Nephron progenitor cell (in vitro differentiated cells): ENCODE measurements around the gene ACSF3.
A peak's percentile ranks its signal among the peaks of the same experiment; 100 is the strongest.
"Not testable (repeated sequence)": the region's sequence is repeated elsewhere in the genome, so short reads cannot be mapped to it uniquely, and the experiment has no call there.

Source experiments
- DNase-seq: peaks from one replicate; pipeline ENCODE4 v3.0.0; 2021
- H3K27ac Mint-ChIP-seq: 2 replicates; pipeline ENCODE4 v1.8.0; 2021; ENCODE audit warnings: mild to moderate bottlenecking, moderate library complexity, mixed read lengths
- H3K27me3 Mint-ChIP-seq: 2 replicates; pipeline ENCODE4 v1.8.0; 2021; ENCODE audit warnings: mild to moderate bottlenecking, low read depth, mixed read lengths; ENCODE audit not compliant: poor library complexity
- H3K36me3 Mint-ChIP-seq: 2 replicates; pipeline ENCODE4 v1.8.0; 2021; ENCODE audit warnings: low read depth, mixed read lengths
- H3K4me1 Mint-ChIP-seq: 2 replicates; pipeline ENCODE4 v1.8.0; 2021; ENCODE audit warnings: mixed read lengths
- H3K4me3 Mint-ChIP-seq: 2 replicates; pipeline ENCODE4 v1.8.0; 2021; ENCODE audit warnings: mild to moderate bottlenecking, moderate library complexity, mixed read lengths
- H3K9me3 Mint-ChIP-seq: 2 replicates; pipeline ENCODE4 v1.8.0; 2021; ENCODE audit warnings: mild to moderate bottlenecking, moderate library complexity, mixed read lengths
- CTCF ChIP-seq: fragments of 200-600 bp; sonication (generic); IDR thresholded peaks from 2 replicates; pipeline ENCODE4 v1.5.0; 2021; ENCODE audit warnings: antibody characterized with exemption

Gene ACSF3

GRCh38 chr16:89187770-89188392, 94.2 kb downstream of the ACSF3 start:
- Mint-ChIP-seq H3K36me3 (no peaks in the 10 kb centered on the region), H3K27ac (no peak overlapping the region), H3K4me1 (no peaks in the 10 kb centered on the region), H3K27me3 (peaks cover 59% of the 10 kb centered on the region), H3K9me3 (no peaks in the 10 kb centered on the region), H3K4me3 (no peak overlapping the region)
- peak; percentile 28 for DNase-seq
- no peak for TF ChIP-seq CTCF

- not testable (repeated sequence) for H3K4me3 Mint-ChIP-seq, H3K27ac Mint-ChIP-seq, H3K4me1 Mint-ChIP-seq, H3K36me3 Mint-ChIP-seq, H3K9me3 Mint-ChIP-seq, DNase-seq
- peaks cover 53% of the 10 kb centered on the region for H3K27me3 Mint-ChIP-seq
Measured at GRCh38 chr16:89188471-89189357, 95.1 kb downstream of the ACSF3 start.

GRCh38 chr16:89189358-89190025, 95.8 kb downstream of the ACSF3 start:
- Mint-ChIP-seq H3K27ac (no peak overlapping the region), H3K27me3 (peaks cover 52% of the 10 kb centered on the region)

GRCh38 chr16:89190150-89190958, 96.7 kb downstream of the ACSF3 start:
- Mint-ChIP-seq H3K27me3 (peaks cover 46% of the 10 kb centered on the region), H3K36me3 (no peaks in the 10 kb centered on the region), H3K4me1 (no peaks in the 10 kb centered on the region), H3K9me3 (no peaks in the 10 kb centered on the region), H3K27ac (peak overlapping the region; percentile 32), H3K4me3 (no peak overlapping the region)
- DNase-seq, result peak; percentile 16
- TF ChIP-seq CTCF, result no peak

More at GRCh38 chr16:89189358-89190025, 95.8 kb downstream of the ACSF3 start:
- no peaks in the 10 kb centered on the region for H3K4me1 Mint-ChIP-seq
- H3K36me3 Mint-ChIP-seq, result no peaks in the 10 kb centered on the region
- no peaks in the 10 kb centered on the region for H3K9me3 Mint-ChIP-seq
- peak; percentile 12 for DNase-seq
- H3K4me3 Mint-ChIP-seq, result no peak overlapping the region
- no peak for TF ChIP-seq CTCF

GRCh38 chr16:89191033-89191900, 97.6 kb downstream of the ACSF3 start:
- no peak for DNase-seq
- Mint-ChIP-seq H3K9me3 (no peaks in the 10 kb centered on the region), H3K36me3 (no peaks in the 10 kb centered on the region), H3K27ac (no peak overlapping the region), H3K27me3 (peaks cover 46% of the 10 kb centered on the region), H3K4me1 (no peaks in the 10 kb centered on the region), H3K4me3 (no peak overlapping the region)
- TF ChIP-seq CTCF, result no peak
